Stimulated activated CD4-positive, alpha-beta T cell treated with anti-CD3 and anti-CD28 coated beads, Interleukin-4, amount 100 ng/mL, for 1 hour (primary cell): ENCODE measurements around the gene ENOPH1.
"Not testable (repeated sequence)": the region's sequence is repeated elsewhere in the genome, so short reads cannot be mapped to it uniquely, and the experiment has no call there.

Source experiments
- DNase-seq: peaks from one replicate; pipeline ENCODE4 v3.0.0-alpha.2; 2020

ENOPH1 gene

DNA sequence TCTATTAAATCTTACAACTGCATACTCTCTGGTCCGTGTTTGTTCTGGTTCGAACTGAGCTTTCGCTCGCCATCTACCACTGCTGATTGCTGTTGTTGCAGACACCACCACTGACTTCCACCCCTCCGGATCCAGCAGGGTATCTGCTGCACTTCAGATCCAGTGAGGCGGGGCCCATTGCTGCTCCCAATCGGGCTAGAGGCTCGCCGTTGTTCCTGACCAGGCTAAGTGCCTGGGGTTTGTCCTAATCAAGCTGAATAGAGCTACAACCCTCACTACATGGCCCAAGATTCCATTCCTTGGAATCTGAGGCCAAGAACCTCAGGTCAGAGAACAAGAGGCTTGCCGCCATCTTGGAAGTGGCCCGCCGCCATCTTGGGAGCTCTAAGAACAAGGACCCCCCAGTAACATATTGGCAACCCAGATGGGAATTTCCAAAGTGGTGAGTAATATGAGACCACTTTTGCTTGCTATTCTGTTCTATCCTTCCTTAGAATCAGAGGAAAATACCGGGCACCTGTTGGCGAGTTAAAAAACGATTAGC, 43.3 kb downstream of the ENOPH1 start:
- DNase-seq: no peak

- not testable (repeated sequence) for DNase-seq
These were observed 45.5 kb downstream of the ENOPH1 start for GRCh38 chr4:82475931-82476330.

DNA sequence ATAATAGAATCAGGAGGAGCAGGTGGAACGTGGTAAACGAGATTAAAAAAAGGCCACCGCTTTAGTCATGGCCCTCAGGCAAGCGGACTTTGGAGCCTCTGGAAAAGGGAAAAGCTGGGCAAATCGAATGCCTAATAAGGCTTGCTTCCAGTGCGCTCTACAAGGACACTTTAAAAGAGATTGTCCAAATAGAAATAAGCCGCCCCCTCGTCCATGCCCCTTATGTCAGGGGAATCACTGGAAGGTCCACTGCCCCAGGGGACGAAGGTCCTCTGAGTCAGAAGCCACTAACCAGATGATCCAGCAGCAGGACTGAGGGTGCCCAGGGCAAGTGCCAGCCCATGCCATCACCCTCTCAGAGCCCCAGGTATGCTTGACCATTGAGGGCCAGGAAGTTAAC, 47.1 kb downstream of the ENOPH1 start:
- not testable (repeated sequence) for DNase-seq

DNA sequence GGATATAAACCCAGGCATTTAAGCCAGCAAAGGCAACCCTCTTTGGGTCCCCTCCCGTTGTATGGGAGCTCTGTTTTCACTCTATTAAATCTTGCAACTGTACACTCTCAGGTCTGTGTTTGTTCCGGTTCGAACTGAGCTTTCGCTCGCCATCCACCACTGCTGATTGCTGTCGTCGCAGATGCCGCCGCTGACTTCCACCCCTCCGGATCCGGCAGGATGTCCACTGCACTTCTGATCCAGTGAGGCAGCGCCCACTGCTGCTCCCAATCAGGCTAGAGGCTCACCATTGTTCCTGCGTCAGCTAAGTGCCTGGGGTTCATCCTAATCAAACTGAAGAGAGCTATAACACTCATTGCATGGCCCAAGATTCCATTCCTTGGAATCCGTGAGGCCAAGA, 49.2 kb downstream of the ENOPH1 start:
- DNase-seq: no peak

- DNase-seq: no peak
These were observed 50.5 kb downstream of the ENOPH1 start for GRCh38 chr4:82480771-82481505.

- DNase-seq: no peak
These were observed 51.1 kb downstream of the ENOPH1 start for GRCh38 chr4:82481506-82481840.

DNA sequence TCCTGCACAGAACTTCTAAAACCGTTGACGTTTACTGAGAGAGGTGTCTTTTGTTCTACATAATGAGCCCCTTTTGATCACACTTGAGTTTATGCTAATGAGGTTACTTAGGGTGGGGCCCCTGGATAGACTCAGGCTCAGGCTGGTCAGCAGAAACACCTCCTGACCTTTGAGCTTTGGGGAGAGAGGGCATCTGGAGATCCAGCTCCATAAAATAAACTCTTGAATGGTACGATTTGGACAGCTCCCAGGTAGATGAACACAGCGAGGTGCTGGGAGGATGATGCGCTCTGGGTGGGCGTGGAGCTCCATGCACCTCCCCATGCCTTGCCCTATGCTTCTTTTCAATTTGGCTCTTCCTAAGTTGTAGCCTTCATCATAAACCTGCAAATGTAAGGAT, 52.0 kb downstream of the ENOPH1 start:
- no peak for DNase-seq

DNA sequence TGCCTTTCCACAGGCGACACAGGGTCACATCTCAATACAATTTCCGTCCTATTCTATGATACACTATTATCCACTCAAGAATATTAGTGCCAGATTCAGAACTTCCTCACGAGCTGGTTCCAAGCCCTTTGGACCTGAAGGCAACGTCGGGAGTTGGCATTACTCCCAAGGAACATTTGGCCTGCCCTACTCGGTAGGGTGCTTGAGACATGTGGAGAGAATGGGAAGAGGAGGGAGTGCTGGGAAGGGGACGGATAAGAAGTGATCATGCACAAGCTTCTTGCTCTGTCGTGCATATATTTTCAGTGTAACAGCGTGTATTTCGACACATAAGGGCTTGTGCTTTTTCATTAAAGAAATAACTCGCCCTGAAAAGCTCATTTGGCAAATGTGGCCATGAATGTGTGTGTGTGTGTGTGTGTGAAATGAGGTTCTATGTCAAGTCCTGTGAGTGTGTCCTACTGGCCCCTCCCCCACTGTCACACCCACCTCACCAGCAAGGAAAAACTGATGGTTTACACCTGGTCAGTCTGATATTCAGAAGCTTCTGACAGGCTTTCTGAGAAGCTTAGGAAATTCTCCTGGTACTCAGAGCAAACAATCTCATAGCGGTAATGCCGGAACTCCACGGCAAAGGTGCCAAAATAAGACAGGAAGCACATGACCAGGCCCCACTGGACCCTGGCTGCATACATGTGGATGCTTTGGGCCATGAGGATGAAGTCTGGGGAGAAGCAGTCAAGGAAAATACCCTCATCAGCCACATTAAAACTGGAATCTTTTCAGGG, 54.8 kb downstream of the ENOPH1 start:
- no peak for DNase-seq

- no peak for DNase-seq
These were observed 58.7 kb downstream of the ENOPH1 start for GRCh38 chr4:82489076-82489475.

DNA sequence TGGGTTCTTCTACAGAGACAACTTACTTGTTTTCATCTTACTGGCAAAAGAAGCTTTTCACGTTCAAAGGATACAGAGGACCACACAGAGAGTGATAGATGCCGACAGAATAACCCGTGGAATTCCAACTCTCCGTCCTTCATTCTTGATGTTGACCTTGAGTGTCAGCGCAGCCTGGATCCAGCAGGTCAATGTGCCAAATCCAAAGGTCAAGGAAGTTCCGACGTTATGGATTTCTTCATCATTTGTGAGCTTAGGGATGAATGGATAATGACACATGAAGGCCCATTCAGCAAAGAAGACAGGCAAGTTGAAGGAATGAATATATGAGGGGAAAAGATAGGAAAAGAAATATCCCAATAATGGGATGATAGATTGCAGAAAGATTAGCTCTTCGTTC, 59.6 kb downstream of the ENOPH1 start:
- DNase-seq: no peak

DNA sequence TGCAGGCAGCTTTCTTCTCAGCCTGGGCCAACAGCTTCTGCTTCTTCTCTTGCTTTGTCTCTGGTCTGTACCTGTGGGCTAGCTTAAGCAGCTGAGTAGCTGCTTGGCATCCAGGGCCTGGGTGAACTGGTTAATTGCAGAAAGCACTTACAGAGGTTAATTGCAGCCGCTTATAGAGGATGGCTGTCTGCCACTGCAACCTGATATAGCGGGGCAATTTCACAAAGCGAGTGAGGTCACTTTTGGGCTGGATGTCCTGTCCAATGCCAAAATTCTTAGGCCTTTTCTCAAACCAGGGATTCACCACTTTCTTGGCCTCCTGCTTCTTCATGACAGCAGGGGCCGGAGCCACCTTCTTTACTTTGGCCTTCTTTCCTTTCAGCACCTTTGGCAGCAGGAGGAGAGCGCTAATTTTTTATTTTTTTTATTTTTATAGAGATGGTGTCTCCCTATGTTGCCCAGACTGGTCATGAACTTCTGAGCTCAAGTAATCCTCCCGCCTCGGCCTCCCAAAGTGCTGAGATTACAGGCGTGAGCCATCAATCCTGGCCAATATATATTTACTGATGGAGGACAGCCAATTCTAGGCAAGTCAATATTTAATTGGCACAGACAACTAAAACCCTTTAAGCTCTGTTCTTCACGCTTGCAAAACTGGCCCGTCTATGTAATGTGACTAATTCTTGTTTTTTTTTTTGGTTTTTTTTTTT, 61.0 kb downstream of the ENOPH1 start:
- no peak for DNase-seq

DNA sequence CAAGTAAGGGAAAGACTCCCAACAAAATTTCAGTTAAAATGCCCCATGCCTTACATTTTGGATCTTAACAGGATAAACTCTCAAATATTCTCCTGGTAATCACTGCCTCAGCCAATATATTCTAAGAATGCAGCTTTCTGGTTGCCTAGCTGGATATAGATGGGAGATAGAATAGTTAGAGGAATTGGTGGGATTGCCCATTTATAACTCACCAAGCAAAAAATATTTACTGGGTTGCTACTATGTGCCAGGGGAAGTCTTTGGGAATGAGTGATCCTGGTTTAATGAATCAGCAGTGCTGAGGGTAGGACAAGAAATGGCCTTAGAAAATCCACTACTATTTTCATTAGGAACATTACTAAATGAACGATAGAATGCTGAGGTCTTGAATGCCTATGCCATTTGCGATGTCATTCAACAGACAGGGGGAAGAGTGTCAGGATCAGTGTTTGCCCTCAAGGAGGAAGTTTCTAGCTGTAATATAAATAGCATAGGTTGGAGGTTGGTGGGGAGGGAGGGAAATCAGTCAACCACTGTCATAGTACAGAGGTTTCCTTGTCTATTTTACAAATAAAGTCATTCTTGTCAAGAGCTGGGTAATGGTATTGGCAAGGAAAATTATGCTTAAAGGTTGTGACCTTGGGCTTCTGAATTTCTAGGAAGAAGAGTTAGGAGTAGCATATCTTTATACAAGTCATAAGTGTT, 63.5 kb downstream of the ENOPH1 start:
- no peak for DNase-seq

DNA sequence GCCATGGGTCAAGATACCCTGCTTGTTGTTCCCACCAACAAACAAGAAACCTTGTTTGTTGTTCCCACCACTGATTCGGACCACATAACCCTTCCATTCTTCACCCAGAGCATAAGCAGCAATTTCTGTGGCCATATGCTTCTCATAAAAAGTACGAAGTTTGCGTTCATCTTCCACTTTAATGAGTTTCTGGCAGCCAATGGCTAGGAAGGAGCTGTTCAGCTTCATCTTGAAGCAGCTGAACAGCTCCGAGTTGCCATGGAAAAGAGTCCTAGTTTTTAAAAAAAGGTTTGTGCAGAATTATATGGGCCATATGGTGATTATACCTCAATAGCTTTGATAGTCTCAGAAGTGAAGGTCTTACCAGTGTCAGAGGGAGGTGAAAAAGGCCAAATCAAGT, 65.3 kb downstream of the ENOPH1 start:
- no peak for DNase-seq

- DNase-seq: no peak
These were observed 66.0 kb downstream of the ENOPH1 start for GRCh38 chr4:82496349-82496748.

DNA sequence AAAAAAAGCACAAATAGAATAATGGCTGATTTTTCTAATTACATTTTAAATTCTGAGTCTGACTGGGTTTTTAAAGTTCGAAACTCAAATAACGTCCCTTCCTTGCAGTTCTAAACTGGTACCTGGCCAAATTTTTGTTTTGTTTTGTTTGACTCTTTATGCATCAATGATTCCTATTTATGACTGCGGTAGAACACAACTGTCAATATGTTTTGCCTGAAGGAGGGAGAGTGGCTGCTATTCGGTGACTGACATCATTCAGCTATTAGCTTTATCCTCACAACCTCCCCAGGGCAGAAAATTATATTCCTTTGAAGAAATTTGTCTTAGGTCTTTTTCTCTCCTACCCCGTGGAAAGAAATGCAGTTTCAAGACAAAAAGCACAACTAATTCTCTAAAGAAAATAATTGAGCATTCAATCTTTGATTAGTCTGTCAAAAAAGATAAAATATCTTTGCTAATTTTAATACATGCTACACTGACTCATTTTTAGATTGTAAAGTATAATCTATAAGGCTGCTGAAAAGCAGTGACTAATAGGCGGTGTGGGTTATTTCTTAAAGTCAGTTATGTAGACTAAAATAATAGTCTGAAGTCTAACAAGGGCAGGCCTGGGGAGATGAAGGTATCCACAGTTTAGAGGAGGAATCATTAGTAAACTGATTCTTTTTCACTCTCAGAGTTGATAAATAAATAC, 69.5 kb downstream of the ENOPH1 start:
- no peak for DNase-seq

GRCh38 chr4:82500435-82501153, 70.2 kb downstream of the ENOPH1 start:
- no peak for DNase-seq

GRCh38 chr4:82501154-82501442, 70.7 kb downstream of the ENOPH1 start:
- DNase-seq: no peak

DNA sequence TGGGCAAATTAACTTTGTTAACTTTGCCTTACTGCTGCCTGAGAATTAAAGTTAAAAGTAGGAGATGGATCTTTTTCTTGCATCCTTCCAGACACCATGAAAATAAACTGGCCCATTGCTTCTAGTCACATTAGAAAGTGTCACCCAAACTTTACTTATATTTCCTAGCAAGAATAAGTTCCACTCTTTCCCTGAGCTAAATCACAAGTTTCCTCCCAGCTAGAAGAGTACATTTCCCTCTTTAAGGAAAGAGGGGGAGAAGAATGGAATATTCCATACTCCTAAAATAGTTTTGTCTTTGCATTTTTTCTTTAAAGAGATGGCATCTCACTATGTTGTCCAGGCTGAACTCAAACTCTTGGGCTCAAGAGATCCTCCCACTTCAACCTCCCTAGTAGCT, 77.6 kb downstream of the ENOPH1 start:
- DNase-seq: no peak

DNA sequence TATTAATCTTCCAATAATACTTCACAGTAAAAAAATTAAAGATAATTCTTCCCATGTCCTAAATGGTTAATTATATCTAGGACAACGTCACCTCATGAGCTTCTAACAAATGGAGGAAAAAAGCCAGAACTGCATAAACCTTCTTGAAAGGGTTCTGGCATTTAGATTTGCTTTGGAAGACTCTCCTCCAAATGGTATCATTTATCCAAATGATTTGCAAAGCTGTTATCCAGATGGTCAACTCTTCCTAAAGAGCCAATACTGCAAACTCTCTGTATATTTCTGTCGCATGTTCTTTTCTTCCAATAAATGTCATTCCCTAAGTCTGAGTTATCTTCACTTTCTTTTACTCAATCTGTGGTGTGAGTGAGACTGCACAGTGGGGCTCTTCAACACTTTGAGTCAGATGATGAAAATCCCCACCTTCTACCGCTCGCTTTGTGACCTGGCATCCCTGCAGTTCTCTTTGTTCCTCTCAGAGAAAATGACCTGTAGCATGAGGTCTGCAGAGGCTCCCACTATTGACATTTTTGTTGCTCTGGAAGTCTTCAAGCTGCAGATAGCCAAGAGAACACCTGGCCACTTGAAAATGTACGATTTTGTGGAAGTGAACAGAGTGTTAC, 78.5 kb downstream of the ENOPH1 start:
- no peak for DNase-seq

DNA sequence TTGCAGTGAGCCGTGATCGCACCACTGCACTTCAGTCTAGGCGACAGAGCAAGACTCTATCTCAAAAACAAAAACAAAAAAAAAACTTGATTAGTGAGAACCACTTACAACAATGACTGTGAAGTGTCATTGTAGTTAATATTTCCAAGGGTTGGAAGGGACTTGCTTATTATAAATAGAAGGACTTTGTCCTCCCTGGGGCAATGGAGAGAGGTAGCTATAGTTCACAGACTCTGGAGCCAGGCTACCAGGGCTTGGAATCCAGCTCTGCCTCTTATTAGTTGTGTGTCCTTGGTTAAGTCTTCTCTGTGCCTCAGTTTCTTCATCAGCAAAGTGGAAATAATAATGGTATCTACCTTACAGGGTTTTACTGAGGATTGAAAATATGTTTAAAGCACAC, 79.8 kb downstream of the ENOPH1 start:
- DNase-seq: no peak
